Left cardiac atrium (tissue), 4 donors: ENCODE results near the gene SLC6A16. TPM values are rescaled to one million over a fixed set of nuclear protein-coding genes. Genes with fewer than 3 reads are reported as not detected.

Source experiments
- ATAC-seq, 2 donors: fragments of 200-7000 bp; cut with Tn5 transposase; one replicate each; pipeline ENCODE4 v1.9.1; 2020; ENCODE audit warnings: mild to moderate bottlenecking in 2 of 2, moderate library complexity in 2 of 2
- DNase-seq: peaks from one replicate; pipeline ENCODE4 v3.0.0-alpha.2; 2020
- intact Hi-C, 2 donors: fragments of 100-400 bp; cut with DNase I; formaldehyde crosslinking; loops; one replicate each; pipeline versions ENCODE4 v1.14.1 to v1.15.1; 2022 to 2023
- total RNA-seq, 2 donors: library from RNA; stranded (reverse); fragmentation: NEBNext Ultra II Directional; extraction: Animal tissue kit (Norgen Biotek cat#: 25700); gene quantifications; one replicate each; pipeline ENCODE4 v1.2.1, GENCODE V29; 2021
- donor health status: DM: no; HTN: yes; CAD: no.
- donor health status: DM: no; HTN: yes; CAD: no; lungs with severe emphysema.
- donor health status: DM: yes; HTN: yes; CAD: no.
- donor health status: Dilated cardiomyopathy.

SLC6A16 gene
- total RNA-seq, 2 donors from 2014 or later = 1.1 to 2.0 TPM

DNA sequence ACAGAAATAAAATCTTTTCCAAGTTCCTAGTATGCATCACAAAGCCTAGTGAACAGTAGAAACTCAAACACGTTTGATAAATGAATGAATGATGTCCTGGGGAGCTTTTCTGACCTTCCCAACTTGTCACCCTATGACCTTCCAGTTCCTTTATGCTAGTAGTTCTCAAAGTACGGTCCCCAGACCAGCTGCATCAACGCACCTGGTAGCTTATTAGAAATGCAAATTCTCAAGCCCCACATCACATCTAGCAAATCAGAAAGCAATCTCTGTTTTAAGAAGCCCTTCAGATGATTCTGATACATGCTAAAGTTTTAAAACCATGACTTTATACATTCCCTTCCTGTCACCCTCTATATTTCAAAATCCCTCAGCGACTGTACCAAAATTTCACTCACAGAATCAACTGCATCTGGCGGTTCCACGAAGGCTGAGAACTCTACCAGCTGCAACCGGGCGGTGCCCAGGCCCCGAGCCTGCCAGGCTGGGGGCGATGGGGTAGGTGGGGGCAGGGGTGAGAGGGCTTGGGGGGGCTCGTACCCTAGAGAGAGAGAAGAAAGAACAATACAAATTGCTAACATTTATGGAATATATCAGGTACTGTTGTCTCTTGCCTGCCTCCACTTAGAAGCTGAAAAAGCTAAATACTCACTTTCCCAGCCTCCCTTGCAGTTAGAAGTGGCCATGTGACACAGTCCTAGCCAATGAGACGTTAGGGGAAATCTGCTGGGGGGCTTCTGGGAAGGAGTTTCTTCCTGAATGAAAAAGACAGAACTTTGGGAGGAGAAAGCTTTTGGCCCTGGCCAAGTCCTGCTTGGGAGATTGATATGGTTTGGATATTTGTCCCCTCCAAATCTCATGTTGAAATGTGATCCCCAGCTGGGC is 23.6 kb upstream of the SLC6A16 start:
- ATAC-seq = no peak
- intact Hi-C loops = no loop called here
- DNase-seq = no peak

DNA sequence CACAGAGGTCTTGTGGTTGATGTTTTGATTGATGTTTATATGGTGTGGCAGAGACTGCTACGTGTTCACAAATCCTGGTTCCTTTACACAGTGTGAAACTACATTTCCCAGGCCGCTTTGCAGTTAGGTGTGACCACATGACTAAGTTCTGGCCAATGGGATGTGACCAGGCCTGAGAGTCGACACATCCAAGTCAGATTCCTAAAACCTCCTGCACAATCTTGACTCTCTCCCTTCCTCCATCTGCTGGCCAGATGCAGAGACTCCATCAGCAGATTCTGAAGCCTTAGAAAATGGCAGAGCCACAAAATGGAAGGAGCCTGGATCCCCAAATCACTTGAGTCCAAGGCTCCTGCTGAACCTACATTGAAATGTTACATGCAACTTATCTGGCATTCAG is 22.8 kb upstream of the SLC6A16 start:
- intact Hi-C loops = no loop called here
- ATAC-seq (peak; percentile 65 to 89), DNase-seq (no peak)

- ATAC-seq = no peak
Observed at GRCh38 chr19:49347191-49347590, 22.2 kb upstream of the SLC6A16 start.

DNA sequence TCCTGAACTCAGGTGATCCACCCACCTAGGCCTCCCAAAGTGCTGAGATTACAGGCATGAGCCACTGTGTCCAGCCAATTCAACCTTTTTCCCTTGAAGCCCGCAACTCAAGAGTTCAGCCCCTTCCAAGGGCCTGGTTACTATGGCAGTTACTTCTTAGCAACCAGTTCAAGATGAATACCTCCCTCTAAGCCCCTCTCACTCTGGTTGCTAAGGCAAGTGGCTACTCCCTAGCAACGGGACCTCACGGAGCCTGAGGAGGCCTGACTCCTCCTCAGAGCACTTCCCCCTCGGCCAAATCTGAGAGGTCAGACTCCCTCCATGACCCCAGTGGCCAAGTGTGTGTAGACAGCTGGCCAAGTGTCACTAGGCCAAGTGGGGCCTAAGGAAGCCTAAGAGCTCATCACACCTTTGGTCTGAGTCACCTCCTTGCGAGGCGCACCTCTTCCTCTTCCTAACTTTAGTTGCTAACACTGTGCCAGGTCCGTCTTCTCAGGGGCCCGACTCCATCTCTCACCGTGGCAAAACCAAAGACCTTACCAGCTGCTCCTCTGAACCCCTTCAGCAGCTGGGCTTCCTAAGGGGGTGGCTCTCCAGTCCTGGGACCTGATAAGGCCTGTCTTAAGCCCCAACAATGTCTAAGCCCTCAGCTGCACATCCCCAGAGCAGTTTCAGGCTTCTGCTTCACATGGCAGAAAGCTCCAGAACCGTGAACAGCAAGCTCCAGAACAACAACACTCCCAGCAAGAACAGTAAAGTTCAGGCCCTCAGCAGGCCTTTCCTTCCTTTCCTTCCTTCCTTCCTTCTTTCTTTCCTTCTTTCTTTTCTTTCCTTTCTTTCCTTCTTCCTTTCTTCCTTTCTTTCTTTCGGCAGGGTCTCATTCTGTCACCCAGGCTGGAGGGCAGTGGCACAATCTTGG is 19.8 kb upstream of the SLC6A16 start:
- no peak for ATAC-seq
- DNase-seq = no peak
- intact Hi-C loops = no loop called here

More at GRCh38 chr19:49347191-49347590, 22.2 kb upstream of the SLC6A16 start:
- intact Hi-C loops = no loop called here
- no peak for DNase-seq

DNA sequence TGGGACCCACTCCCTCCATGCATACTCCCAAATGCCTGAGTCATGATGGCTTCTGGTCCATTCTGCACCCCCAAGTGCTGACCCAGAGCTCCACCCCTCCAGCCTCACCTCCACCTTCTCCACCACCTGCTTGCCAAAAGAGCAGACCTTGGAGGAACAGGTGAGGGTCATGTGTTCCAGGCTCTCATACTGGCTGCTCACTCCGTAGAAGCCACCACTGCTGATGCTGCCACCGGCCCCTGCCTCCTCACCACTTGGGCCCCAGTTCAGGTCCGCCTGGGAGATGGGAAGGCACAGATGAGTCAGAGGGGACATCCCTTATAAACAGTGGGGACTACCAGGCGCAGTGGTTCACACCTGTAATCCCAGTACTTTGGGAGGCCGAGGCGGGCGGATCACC is 18.1 kb upstream of the SLC6A16 start:
- intact Hi-C loops = no loop called here
- ATAC-seq (no peak), DNase-seq (no peak)

DNA sequence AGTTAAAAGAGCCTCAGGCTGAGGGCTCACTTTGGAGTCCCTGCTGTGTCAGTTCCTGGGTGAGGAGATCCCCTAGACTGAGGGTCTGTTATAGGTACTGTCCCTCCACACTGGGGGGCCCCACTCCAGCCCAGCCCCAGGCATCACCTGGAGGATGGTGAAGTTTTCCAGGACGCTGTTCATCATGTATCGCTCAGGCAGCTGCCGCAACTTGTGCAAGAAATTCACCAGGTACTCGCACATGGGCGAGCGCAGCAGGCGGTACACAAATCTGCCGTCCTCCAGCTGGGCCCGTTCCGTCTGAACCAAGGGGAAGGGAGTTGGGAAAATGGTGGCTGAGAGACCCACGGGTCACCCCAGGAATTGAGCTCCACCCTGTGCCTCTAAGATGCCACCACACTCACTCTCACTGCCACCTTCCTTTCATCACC is 17.3 kb upstream of the SLC6A16 start:
- intact Hi-C loops = no loop called here
- DNase-seq (no peak), ATAC-seq (no peak)

DNA sequence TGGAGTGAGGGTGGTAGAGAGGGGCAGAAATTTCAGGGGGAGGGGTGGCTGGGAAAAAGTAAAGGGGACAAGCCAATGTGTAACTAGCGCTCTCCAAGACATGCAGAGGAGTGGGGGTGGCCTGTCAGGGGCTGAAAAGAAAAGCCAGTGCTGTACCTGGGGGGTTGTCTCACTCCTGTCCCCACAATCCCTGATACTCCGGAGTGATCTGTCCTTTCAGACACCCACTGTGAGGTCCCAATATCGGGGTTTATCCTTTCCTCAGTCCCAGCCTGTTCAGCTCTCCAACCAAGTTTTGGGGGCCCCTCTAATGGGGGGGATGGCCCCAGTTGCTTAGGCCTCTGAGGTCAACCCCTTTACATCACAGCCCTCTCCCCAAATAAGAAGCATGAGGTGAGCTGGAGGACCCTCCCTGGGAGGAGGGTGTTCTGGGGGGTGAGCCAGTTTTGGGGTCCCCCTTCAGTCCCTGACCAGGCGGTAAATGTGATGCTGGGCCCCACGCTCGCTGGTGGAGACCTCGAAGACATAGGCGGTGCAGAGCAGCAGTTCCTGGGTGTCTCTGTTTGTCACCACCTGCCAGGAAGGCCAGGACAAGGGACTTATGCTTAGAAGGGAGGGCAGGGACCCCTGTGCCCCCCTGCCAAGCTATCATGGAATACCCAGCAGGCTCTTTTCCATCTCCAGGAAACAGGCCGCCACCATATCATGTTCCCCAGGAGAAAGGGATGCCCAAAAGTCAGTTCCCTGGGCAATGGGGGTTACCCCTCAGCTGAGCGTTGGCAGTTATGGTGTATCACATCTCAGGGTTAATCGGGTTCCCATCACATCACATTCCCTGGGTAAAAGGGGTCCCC is 16.1 kb upstream of the SLC6A16 start:
- no peak for ATAC-seq
- intact Hi-C loops = no loop called here

DNA sequence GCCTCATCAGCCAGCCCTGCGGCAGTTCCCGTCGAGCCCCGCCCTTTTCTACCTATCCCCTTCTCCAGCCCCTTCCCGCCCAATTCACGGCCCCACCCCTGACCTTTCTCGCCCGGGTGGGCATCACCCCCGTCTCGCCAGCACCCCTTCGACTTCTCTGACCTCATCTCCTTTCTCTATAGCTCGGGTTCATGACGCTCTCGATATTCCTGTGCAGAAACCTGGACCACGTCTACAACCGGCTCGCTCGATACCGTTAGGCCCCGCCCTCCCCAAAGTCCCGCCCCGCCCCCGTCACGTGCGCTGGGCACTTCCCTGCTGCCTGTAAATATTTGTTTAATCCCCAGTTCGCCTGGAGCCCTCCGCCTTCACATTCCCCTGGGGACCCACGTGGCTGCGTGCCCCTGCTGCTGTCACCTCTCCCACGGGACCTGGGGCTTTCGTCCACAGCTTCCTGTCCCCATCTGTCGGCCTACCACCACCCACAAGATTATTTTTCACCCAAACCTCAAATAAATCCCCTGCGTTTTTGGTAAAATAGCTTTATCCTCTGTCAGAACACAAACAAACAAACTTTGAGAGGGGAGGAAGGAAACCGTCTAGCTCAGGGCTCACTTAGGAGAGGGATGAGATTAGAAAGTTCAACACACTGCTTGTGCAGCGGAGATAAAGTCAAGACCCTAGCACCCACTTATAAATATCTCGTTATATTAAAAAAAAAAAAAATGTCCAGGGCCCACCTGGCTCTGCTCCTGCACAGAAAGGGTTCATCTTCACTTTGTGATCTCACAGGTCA is 15.3 kb upstream of the SLC6A16 start:
- intact Hi-C loops = no loop called here
- DNase-seq (peak; percentile 71), ATAC-seq (peak; percentile 49 to 67)

More for the DNA sequence above, 16.1 kb upstream of the SLC6A16 start:
- DNase-seq = no peak

DNA sequence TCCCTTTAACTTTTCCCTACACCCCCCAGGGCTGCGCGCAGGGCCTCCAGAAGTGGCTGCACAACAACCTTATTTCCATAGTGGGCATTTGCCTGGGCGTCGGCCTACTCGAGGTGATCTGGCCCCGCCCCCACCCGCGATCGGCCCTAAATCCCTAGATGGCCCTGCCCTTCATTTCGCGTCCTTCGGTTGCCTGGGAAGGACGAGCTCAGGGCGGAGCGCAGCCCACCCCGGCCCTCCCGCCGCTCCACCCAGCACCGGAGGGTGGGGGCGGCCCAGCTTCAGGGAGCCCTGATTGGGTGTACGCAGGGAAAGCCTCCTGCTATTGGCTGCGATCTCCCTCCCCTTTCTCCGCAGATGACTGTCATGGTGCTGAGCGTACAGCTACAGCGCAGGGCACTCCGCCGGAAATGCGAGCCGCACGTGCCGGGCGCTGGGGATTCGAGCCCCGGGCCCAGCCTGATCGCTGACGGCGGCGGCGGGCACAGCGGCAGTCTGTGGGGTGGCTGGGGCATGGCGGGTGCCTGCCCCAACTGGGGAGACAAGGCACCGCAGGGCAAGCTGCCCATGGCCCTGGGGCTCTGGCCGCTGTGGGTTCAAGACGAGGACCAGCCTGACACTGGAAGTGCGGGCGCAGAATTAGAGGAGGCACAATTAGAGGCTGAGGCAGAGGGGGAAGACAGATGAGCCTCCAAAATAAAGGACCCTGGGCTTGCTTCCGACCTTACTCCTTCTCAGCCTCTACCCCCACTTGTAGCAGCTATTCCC is 14.5 kb upstream of the SLC6A16 start:
- peak; percentile 92 for DNase-seq
- intact Hi-C loops = no loop called here
- ATAC-seq = peak; percentile 96 to 97

DNA sequence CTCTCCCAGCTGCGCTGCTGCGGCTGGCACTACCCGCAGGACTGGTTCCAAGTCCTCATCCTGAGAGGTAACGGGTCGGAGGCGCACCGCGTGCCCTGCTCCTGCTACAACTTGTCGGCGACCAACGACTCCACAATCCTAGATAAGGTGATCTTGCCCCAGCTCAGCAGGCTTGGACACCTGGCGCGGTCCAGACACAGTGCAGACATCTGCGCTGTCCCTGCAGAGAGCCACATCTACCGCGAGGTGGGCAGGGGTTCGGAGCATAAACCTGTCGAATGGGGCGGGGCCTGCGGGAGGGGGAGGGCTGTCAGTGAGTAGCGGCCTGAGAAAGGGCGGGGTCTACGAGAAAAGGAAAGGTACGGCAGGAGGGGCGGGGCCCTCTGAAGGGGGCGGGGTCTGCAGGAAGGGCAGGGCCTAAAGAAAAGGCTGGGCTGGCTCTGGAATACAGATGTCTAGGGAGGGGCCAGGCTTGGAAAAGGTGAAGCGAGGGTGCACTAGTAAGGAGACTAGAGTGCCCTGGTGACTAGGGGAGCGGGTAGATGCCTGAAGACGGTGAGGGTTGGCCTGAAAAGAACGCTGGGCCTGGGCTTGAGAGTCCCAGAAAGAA is 13.8 kb upstream of the SLC6A16 start:
- intact Hi-C loops = no loop called here
- DNase-seq (peak; percentile 83), ATAC-seq (peak; percentile 52 to 78)

- intact Hi-C loops = no loop called here
- DNase-seq = no peak
- ATAC-seq = no peak
Observed at GRCh38 chr19:49338023-49338677, 13.2 kb upstream of the SLC6A16 start.

- DNase-seq = no peak
- intact Hi-C loops = no loop called here
- no peak for ATAC-seq
Observed at GRCh38 chr19:49337267-49338022, 12.5 kb upstream of the SLC6A16 start.

DNA sequence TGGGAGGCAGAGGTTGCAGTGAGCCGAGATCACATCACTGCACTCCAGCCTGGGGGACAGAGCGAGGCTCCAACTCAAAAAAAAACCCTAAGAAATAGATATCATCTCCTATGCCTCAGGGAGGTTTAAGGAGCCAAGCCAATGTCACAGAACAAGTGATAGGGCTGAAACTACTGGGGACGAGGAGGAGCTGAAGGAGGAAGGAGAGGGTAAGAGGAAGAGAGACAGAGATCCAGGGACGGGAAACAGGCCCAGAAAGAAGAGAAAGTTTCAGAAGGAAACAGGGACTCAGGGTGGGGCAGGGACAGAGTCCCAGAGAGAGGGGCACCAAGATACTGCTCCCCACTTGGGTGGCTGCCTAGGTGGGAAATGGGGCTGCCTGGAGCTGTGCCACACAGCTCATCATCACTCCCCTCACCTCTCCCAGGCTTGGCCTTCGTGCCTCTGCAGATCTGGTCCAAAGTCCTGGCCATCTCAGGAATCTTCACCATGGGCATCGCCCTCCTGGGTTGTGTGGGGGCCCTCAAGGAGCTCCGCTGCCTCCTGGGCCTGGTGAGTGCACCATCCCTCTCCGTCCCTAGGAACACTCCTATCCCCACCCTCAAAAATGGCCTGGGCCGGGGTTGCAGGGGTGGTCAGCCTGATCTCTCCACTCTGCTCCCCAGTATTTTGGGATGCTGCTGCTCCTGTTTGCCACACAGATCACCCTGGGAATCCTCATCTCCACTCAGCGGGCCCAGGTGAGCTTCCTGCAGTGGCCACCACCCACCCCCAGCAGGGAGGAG is 11.7 kb upstream of the SLC6A16 start:
- DNase-seq (no peak), ATAC-seq (no peak)
- intact Hi-C loops = no loop called here

DNA sequence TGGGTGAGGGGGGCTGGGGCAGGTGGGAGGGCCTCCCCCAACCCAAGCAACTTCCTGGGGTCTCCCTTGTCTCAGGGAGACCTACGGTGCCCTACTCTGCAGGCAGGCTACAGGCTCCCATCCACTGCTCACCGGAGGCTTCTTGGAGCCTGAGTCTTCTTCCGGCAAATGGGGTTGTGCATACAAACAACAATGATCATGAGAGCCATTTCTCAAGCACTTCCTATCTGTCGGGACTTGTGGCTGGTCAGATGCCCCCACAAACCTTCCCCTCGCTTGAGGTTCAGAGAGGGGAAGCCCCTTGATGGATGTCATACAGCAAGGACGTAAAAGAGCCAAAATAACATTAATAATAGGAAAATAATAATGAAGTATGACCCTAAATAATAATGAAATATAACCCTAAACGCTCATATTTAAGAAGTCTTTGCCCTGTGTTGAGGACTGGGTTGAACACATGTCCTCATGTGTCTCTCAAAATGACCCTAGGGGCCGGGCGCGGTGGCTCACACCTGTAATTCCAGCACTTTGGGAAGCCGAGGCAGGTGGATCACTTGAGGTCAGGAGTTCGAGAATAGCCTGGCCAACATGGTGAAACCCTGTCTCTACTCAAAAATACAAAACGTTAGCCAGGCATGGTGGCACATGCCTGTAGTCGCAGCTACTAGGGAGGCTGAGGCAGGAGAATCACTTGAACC is 10.9 kb upstream of the SLC6A16 start:
- DNase-seq = no peak

More for the DNA sequence above, 10.9 kb upstream of the SLC6A16 start:
- ATAC-seq = no peak
- intact Hi-C loops = no loop called here
